H9 (cell line): ENCODE results near the gene RPL28. TPM values are rescaled to one million over a fixed set of nuclear protein-coding genes. Genes with fewer than 3 reads are reported as not detected.
A peak's percentile ranks its signal among the peaks of the same experiment; 100 is the strongest.

Experiments
- DNase-seq: peaks from one replicate; pipeline ENCODE4 v3.0.0-alpha.2; 2017
- H2AFZ ChIP-seq: one replicate; pipeline ENCODE4 v1.6.1; 2013; ENCODE audit warnings: mild to moderate bottlenecking, low read length, control low read depth, moderate library complexity
- H2AK5ac ChIP-seq: 2 replicates; pipeline ENCODE4 v1.6.1; 2013; ENCODE audit warnings: low read length, control low read depth, mixed read lengths; ENCODE audit not compliant: insufficient read length
- H2BK120ac ChIP-seq: one replicate; pipeline ENCODE4 v1.6.1; 2013; ENCODE audit warnings: low read depth, mild to moderate bottlenecking, low read length, control low read depth, inconsistent platforms; ENCODE audit not compliant: poor library complexity, severe bottlenecking
- H2BK12ac ChIP-seq: 2 replicates; pipeline ENCODE4 v1.6.1; 2013; ENCODE audit warnings: low read length, control low read depth, mixed read lengths, low read depth; ENCODE audit not compliant: insufficient read length
- H2BK15ac ChIP-seq: 2 replicates; pipeline ENCODE4 v1.6.1; 2013; ENCODE audit warnings: low read depth, low read length, control low read depth
- H2BK20ac ChIP-seq: one replicate; pipeline ENCODE4 v1.6.1; 2013; ENCODE audit warnings: low read depth, mild to moderate bottlenecking, low read length, control low read depth, inconsistent platforms; ENCODE audit not compliant: poor library complexity, severe bottlenecking
- H2BK5ac ChIP-seq: 2 replicates; pipeline ENCODE4 v1.6.1; 2013; ENCODE audit warnings: low read length, control low read depth, mixed read lengths; ENCODE audit not compliant: insufficient read length
- H3K14ac ChIP-seq: 2 replicates; pipeline ENCODE4 v1.6.1; 2013; ENCODE audit warnings: low read length, control low read depth; ENCODE audit not compliant: insufficient read depth
- H3K18ac ChIP-seq: 2 replicates; pipeline ENCODE4 v1.6.1; 2013; ENCODE audit warnings: low read depth, mild to moderate bottlenecking, mixed read lengths, low read length, control low read depth; ENCODE audit not compliant: insufficient read length
- H3K23ac ChIP-seq: 2 replicates; pipeline ENCODE4 v1.6.1; 2013; ENCODE audit warnings: low read length, control low read depth, mixed read lengths, low read depth; ENCODE audit not compliant: insufficient read length
- H3K23me2 ChIP-seq: 2 replicates; pipeline ENCODE4 v1.6.1; 2013; ENCODE audit warnings: low read depth, mild to moderate bottlenecking, mixed read lengths, low read length, control low read depth; ENCODE audit not compliant: insufficient read length, poor library complexity, severe bottlenecking
- H3K27ac ChIP-seq: 2 replicates; pipeline ENCODE4 v1.5.1; 2013; ENCODE audit warnings: low read length, control low read depth, mixed read lengths, low read depth; ENCODE audit not compliant: insufficient read length
- H3K27me3 ChIP-seq: 2 replicates; pipeline ENCODE4 v1.6.1; 2013; ENCODE audit warnings: low read length, control low read depth, inconsistent platforms; ENCODE audit not compliant: insufficient read depth
- H3K4ac ChIP-seq: 2 replicates; pipeline ENCODE4 v1.6.1; 2013; ENCODE audit warnings: low read depth, mild to moderate bottlenecking, control low read depth, inconsistent platforms, low read length, moderate library complexity
- H3K4me1 ChIP-seq: 2 replicates; pipeline ENCODE4 v1.6.1; 2013; ENCODE audit warnings: low read length, control low read depth, inconsistent platforms; ENCODE audit not compliant: insufficient read depth
- H3K4me2 ChIP-seq: 2 replicates; pipeline ENCODE4 v1.6.1; 2013; ENCODE audit warnings: low read length, control low read depth, mixed read lengths; ENCODE audit not compliant: insufficient read length, insufficient read depth
- H3K56ac ChIP-seq: 2 replicates; pipeline ENCODE4 v1.6.1; 2013; ENCODE audit warnings: low read depth, mild to moderate bottlenecking, mixed read lengths, low read length, control low read depth; ENCODE audit not compliant: insufficient read length
- H3K79me1 ChIP-seq: 2 replicates; pipeline ENCODE4 v1.6.1; 2013; ENCODE audit warnings: low read depth, mild to moderate bottlenecking, moderate library complexity, low read length, control low read depth, inconsistent platforms; ENCODE audit not compliant: insufficient read depth, poor library complexity, severe bottlenecking
- H3K79me2 ChIP-seq: 2 replicates; pipeline ENCODE4 v1.6.1; 2013; ENCODE audit warnings: low read length, control low read depth, inconsistent platforms; ENCODE audit not compliant: insufficient read depth
- H3K9ac ChIP-seq: 2 replicates; pipeline ENCODE4 v1.6.1; 2013; ENCODE audit warnings: low read length, control low read depth, mixed read lengths; ENCODE audit not compliant: insufficient read length; ENCODE audit errors: extremely low read depth
- H3K9me3 ChIP-seq: one replicate; pipeline ENCODE4 v1.6.1; 2013; ENCODE audit warnings: low read depth, low read length, inconsistent platforms; ENCODE audit not compliant: control insufficient read depth
- H3T11ph ChIP-seq: one replicate; pipeline ENCODE4 v1.6.1; 2013; ENCODE audit warnings: mild to moderate bottlenecking, low read length, control low read depth, inconsistent platforms
- H4K20me1 ChIP-seq: one replicate; pipeline ENCODE4 v1.6.1; 2013; ENCODE audit not compliant: control insufficient read depth, insufficient read length, insufficient read depth
- H4K5ac ChIP-seq: 2 replicates; pipeline ENCODE4 v1.6.1; 2013; ENCODE audit warnings: low read depth, mild to moderate bottlenecking, mixed read lengths, low read length, control low read depth; ENCODE audit not compliant: insufficient read length
- H4K8ac ChIP-seq: replicated peaks from 2 replicates; pipeline ENCODE4 v1.6.1; 2013; ENCODE audit warnings: low read length, control low read depth, mixed read lengths, low read depth; ENCODE audit not compliant: insufficient read length
- H4K91ac ChIP-seq: 2 replicates; pipeline ENCODE4 v1.6.1; 2013; ENCODE audit warnings: low read depth, mild to moderate bottlenecking, moderate library complexity, mixed read lengths, low read length, control low read depth; ENCODE audit not compliant: insufficient read length
- H3K27ac Mint-ChIP-seq, 3 experiments: 2 replicates in 2 of 3; 3 replicates in 1 of 3; pipeline ENCODE4 v1.8.0; 2020 to 2021; ENCODE audit warnings: mixed read lengths in 3 of 3, mild to moderate bottlenecking in 1 of 3, moderate library complexity in 1 of 3
- H3K27me3 Mint-ChIP-seq: 2 replicates; pipeline ENCODE4 v1.8.0; 2021; ENCODE audit warnings: low read depth, mild to moderate bottlenecking, moderate library complexity, mixed read lengths
- H3K36me3 Mint-ChIP-seq, 3 experiments: 2 replicates in 2 of 3; 3 replicates in 1 of 3; pipeline ENCODE4 v1.8.0; 2020 to 2021; ENCODE audit warnings: low read depth in 3 of 3, mixed read lengths in 3 of 3; ENCODE audit not compliant: insufficient read depth in 1 of 3
- H3K4me1 Mint-ChIP-seq, 2 experiments: 2 replicates each; pipeline ENCODE4 v1.8.0; 2020; ENCODE audit warnings: mixed read lengths in 2 of 2
- H3K4me3 Mint-ChIP-seq, 2 experiments: 2 replicates in 1 of 2; 3 replicates in 1 of 2; pipeline ENCODE4 v1.8.0; 2020 to 2021; ENCODE audit warnings: mild to moderate bottlenecking in 2 of 2, mixed read lengths in 2 of 2, moderate library complexity in 1 of 2
- H3K9me3 Mint-ChIP-seq, 2 experiments: 2 replicates in 1 of 2; 3 replicates in 1 of 2; pipeline ENCODE4 v1.8.0; 2020; ENCODE audit warnings: mild to moderate bottlenecking in 2 of 2, mixed read lengths in 2 of 2, moderate library complexity in 1 of 2
- WGBS: extraction: QIAGEN DNeasy Blood & Tissue Kit; methylation state at CpG from one replicate; pipeline ENCODE4 v1.1.7; 2013; ENCODE audit warnings: missing lambda C conversion rate, low lambda C conversion rate, mixed read lengths; ENCODE audit not compliant: insufficient read length; ENCODE audit errors: extremely low coverage; 5-methylcytosine and 5-hydroxymethylcytosine counted together
- total RNA-seq: library from RNA; stranded (reverse); gene quantifications from 2 replicates; pipeline ENCODE4 v1.2.1, GENCODE V29; 2021
- TF ChIP-seq, protein P1 (sequence below): fragments of 200-600 bp; sonication (generic); conservative IDR thresholded peaks from 3 replicates; pipeline ENCODE4 v1.8.0; 2021; ENCODE audit warnings: antibody characterized with exemption, mild to moderate bottlenecking

Gene RPL28
- total RNA-seq, 1 experiment from 2014 or later, result 2,076 TPM

DNA sequence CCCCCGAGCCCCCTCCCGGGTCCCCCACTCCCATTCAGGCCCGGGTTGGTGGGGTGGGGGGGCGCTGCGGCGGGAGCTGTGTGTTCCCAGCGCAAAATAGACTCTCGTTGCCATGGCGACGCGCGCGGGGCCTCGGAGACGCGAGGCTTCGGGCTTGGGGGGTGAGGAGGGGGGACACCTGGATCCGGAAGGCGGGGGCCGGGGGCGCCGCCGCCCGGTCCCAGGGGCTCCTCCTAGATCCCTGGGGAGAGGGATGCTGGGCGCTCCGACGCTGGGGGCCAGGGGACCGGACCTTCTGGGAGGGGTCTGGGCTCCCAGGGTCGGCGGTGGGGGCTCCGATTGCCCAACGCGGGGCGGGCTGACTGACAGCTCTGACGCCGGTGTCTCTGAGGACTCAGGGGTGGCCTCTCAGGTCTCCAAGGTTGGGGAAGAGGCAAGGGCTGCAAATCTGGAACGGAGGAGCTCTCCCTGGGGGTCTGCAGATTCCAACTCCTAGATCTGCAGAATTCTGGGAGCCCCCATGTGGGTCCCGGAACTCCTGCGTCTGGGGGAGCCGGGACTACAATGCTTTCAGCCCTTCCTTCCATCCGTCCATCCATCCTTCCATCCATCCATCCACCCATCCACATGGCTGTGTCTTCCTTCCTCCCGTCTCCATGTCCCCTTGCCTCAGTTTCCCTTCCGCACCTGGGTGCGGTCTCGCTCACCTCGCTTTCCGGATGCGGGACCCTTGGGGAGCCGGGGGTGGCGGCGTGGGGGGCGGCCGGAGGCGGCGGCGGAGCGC lies 66.4 kb downstream of the RPL28 start:
- H2BK15ac ChIP-seq, result no peak overlapping the region
- peaks cover 13 to 18% (median 16%) of the 10 kb centered on the region in 3 experiments; a peak in 5 of 7 replicates for H3K36me3 Mint-ChIP-seq
- peaks cover 27% of the 10 kb centered on the region for H3K27me3 Mint-ChIP-seq
- no peak overlapping the region for H3K18ac ChIP-seq
- H3K27me3 ChIP-seq, result peaks cover 32% of the 10 kb centered on the region; the same call in 1 of the 2 replicates
- H4K8ac ChIP-seq, result no peak overlapping the region
- H4K20me1 ChIP-seq, result no peaks in the 10 kb centered on the region
- H3T11ph ChIP-seq, result no peak overlapping the region
- H4K5ac ChIP-seq, result no peak overlapping the region
- no peak overlapping the region for H3K23ac ChIP-seq
- no peaks in the 10 kb centered on the region for H3K79me1 ChIP-seq
- no peak overlapping the region for H2BK5ac ChIP-seq
- peak overlapping the region; percentile 86 for H3K4me2 ChIP-seq
- no peak overlapping the region for H3K4ac ChIP-seq
- H2AK5ac ChIP-seq, result no peak overlapping the region
- no peak overlapping the region for H2BK120ac ChIP-seq
- no peak overlapping the region for H2AFZ ChIP-seq
- peak overlapping the region; percentile 60 to 87 for H3K4me3 Mint-ChIP-seq
- no peak overlapping the region for H2BK20ac ChIP-seq
- no peak for DNase-seq
- whole genome bisulfite sequencing, result no CpG with 5 or more reads among the region's 57 CpGs
- no peak overlapping the region for H4K91ac ChIP-seq
- no peak overlapping the region for H3K27ac ChIP-seq
- no peak overlapping the region for H3K56ac ChIP-seq
- no peaks in the 10 kb centered on the region for H3K9me3 ChIP-seq
- H3K4me1 ChIP-seq, result no peaks in the 10 kb centered on the region
- H3K14ac ChIP-seq, result no peak overlapping the region
- H2BK12ac ChIP-seq, result no peak overlapping the region
- H3K9me3 Mint-ChIP-seq, result no peaks in the 10 kb centered on the region; a peak in 1 of 5 replicates
- peaks cover 3 to 13% of the 10 kb centered on the region in 2 experiments; a peak in 3 of 4 replicates for H3K4me1 Mint-ChIP-seq
- no peak overlapping the region for H3K27ac Mint-ChIP-seq
- H3K23me2 ChIP-seq, result peaks cover 4% of the 10 kb centered on the region
- no peaks in the 10 kb centered on the region for H3K79me2 ChIP-seq
- no peak overlapping the region for H3K9ac ChIP-seq
- TF ChIP-seq, protein P1, sequence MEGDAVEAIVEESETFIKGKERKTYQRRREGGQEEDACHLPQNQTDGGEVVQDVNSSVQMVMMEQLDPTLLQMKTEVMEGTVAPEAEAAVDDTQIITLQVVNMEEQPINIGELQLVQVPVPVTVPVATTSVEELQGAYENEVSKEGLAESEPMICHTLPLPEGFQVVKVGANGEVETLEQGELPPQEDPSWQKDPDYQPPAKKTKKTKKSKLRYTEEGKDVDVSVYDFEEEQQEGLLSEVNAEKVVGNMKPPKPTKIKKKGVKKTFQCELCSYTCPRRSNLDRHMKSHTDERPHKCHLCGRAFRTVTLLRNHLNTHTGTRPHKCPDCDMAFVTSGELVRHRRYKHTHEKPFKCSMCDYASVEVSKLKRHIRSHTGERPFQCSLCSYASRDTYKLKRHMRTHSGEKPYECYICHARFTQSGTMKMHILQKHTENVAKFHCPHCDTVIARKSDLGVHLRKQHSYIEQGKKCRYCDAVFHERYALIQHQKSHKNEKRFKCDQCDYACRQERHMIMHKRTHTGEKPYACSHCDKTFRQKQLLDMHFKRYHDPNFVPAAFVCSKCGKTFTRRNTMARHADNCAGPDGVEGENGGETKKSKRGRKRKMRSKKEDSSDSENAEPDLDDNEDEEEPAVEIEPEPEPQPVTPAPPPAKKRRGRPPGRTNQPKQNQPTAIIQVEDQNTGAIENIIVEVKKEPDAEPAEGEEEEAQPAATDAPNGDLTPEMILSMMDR, result no peak

Other genes starting within 250 kb of the RPL28 start
- 124 and 127 TPM in 2 replicates for gene TNNT1, start 236.7 kb upstream of the RPL28 start, total RNA-seq
- 36.9 and 41.0 TPM in 2 replicates for gene TNNI3, start 228.2 kb upstream of the RPL28 start, total RNA-seq
- gene DNAAF3, start 219.3 kb upstream of the RPL28 start, total RNA-seq, result 3.0 and 4.6 TPM in 2 replicates
- gene SYT5, start 205.6 kb upstream of the RPL28 start, total RNA-seq, result 3.0 and 4.5 TPM in 2 replicates
- gene PTPRH, start 176.4 kb upstream of the RPL28 start, total RNA-seq, result 0.24 and 0.33 TPM in 2 replicates
- 3.6 and 4.5 TPM in 2 replicates for gene TMEM86B, start 157.2 kb upstream of the RPL28 start, total RNA-seq
- gene PPP6R1, start 126.9 kb upstream of the RPL28 start, total RNA-seq, result 76.2 and 79.7 TPM in 2 replicates
- 47.4 and 50.7 TPM in 2 replicates for gene HSPBP1, start 105.8 kb upstream of the RPL28 start, total RNA-seq
- 43.5 and 47.0 TPM in 2 replicates for gene BRSK1, start 101.9 kb upstream of the RPL28 start, total RNA-seq
- gene TMEM150B, start 60.6 kb upstream of the RPL28 start, total RNA-seq, result 0.63 TPM in 1 of 2 replicates, not detected in the other
- 53.7 and 54.5 TPM in 2 replicates for gene KMT5C, start 46.1 kb upstream of the RPL28 start, total RNA-seq
- gene COX6B2, start 31.2 kb upstream of the RPL28 start, total RNA-seq, result 4.0 and 5.0 TPM in 2 replicates
- gene GARIN5B, start 22.7 kb upstream of the RPL28 start, total RNA-seq, result 0.13 and 0.15 TPM in 2 replicates
- 3.8 and 3.9 TPM in 2 replicates for gene IL11, start 15.5 kb upstream of the RPL28 start, total RNA-seq
- gene TMEM190, start 9.1 kb upstream of the RPL28 start, total RNA-seq, result 1.5 and 1.6 TPM in 2 replicates
- 3.8 and 4.8 TPM in 2 replicates for gene TMEM238, start 1.6 kb upstream of the RPL28 start, total RNA-seq
- gene UBE2S, start 21.9 kb downstream of the RPL28 start, total RNA-seq, result 391 and 393 TPM in 2 replicates
- 0.31 TPM in 2 replicates for gene SHISA7, start 57.4 kb downstream of the RPL28 start, total RNA-seq
- 68.2 and 72.2 TPM in 2 replicates for gene ISOC2, start 75.7 kb downstream of the RPL28 start, total RNA-seq
- 1.2 and 2.1 TPM in 2 replicates for gene C19orf85, start 78.8 kb downstream of the RPL28 start, total RNA-seq
- 16.5 and 16.6 TPM in 2 replicates for gene ZNF628, start 90.7 kb downstream of the RPL28 start, total RNA-seq
- 48.7 and 51.2 TPM in 2 replicates for gene NAT14, start 99.3 kb downstream of the RPL28 start, total RNA-seq
- gene SSC5D, start 102.5 kb downstream of the RPL28 start, total RNA-seq, result 2.5 and 3.2 TPM in 2 replicates
- gene SBK2, start 151.2 kb downstream of the RPL28 start, total RNA-seq, result 2.5 and 2.8 TPM in 2 replicates
- 0.48 and 0.70 TPM in 2 replicates for gene SBK3, start 159.6 kb downstream of the RPL28 start, total RNA-seq
- gene ZNF579, start 194.9 kb downstream of the RPL28 start, total RNA-seq, result 19.9 and 21.5 TPM in 2 replicates
- 21.5 and 25.2 TPM in 2 replicates for gene FIZ1, start 213.6 kb downstream of the RPL28 start, total RNA-seq
- gene ZNF524, start 214.4 kb downstream of the RPL28 start, total RNA-seq, result 2.9 and 3.0 TPM in 2 replicates
- gene ZNF865, start 219.7 kb downstream of the RPL28 start, total RNA-seq, result 13.8 and 14.3 TPM in 2 replicates
- gene ZNF784, start 238.6 kb downstream of the RPL28 start, total RNA-seq, result 9.9 and 10.7 TPM in 2 replicates